Measurements from ENCODE around the gene TFCP2. TPM values are rescaled to one million over a fixed set of nuclear protein-coding genes. Genes with fewer than 3 reads are reported as not detected.
A peak's percentile ranks its signal among the peaks of the same experiment; 100 is the strongest.

Gene TFCP2
- polyA plus RNA-seq, 3 donors = 50.1 to 55.3 (median 54.7) TPM

- no peak for DNase-seq
These were observed 9.1 kb downstream of the TFCP2 start for GRCh38 chr12:51163795-51164194.

GRCh38 chr12:51162217-51162616 is 10.7 kb downstream of the TFCP2 start:
- DNase-seq = no peak

GRCh38 chr12:51160814-51161459 is 12.0 kb downstream of the TFCP2 start:
- DNase-seq = no peak

GRCh38 chr12:51156245-51156765 is 16.6 kb downstream of the TFCP2 start:
- no peak for DNase-seq

GRCh38 chr12:51152953-51153352 is 20.0 kb downstream of the TFCP2 start:
- DNase-seq = no peak

- no peak for DNase-seq
These were observed 22.2 kb downstream of the TFCP2 start for GRCh38 chr12:51150777-51151176.

- DNase-seq = no peak
These were observed 25.6 kb downstream of the TFCP2 start for GRCh38 chr12:51147309-51147708.

GRCh38 chr12:51139292-51139844 is 33.6 kb downstream of the TFCP2 start:
- DNase-seq = no peak

- DNase-seq = no peak
These were observed 40.2 kb downstream of the TFCP2 start for GRCh38 chr12:51132693-51133092.

GRCh38 chr12:51131745-51132521 is 41.0 kb downstream of the TFCP2 start:
- no peak for DNase-seq

- DNase-seq = peak; percentile 24
These were observed 44.0 kb downstream of the TFCP2 start for GRCh38 chr12:51128919-51129318.

- no peak for DNase-seq
These were observed 45.7 kb downstream of the TFCP2 start for GRCh38 chr12:51127050-51127729.

GRCh38 chr12:51126297-51126696 is 46.6 kb downstream of the TFCP2 start:
- DNase-seq = no peak

GRCh38 chr12:51124504-51124903 is 48.4 kb downstream of the TFCP2 start:
- DNase-seq = no peak

- no peak for DNase-seq
These were observed 50.1 kb downstream of the TFCP2 start for GRCh38 chr12:51122844-51123243.

GRCh38 chr12:51118706-51119105 is 54.2 kb downstream of the TFCP2 start:
- DNase-seq = no peak

GRCh38 chr12:51115533-51115932 is 57.4 kb downstream of the TFCP2 start:
- DNase-seq = no peak

GRCh38 chr12:51108136-51108535 is 64.8 kb downstream of the TFCP2 start:
- DNase-seq = no peak

- DNase-seq = no peak
These were observed 69.0 kb downstream of the TFCP2 start for GRCh38 chr12:51103977-51104376.

GRCh38 chr12:51098611-51099010 is 74.3 kb downstream of the TFCP2 start:
- no peak for DNase-seq

GRCh38 chr12:51090705-51091229 is 82.2 kb downstream of the TFCP2 start:
- no peak for DNase-seq

- DNase-seq = no peak
These were observed 85.1 kb downstream of the TFCP2 start for GRCh38 chr12:51087818-51088217.

All from renal pelvis (tissue), 4 donors.